DMS53 (cell line): ENCODE results near the gene FZR1.
"Not testable (repeated sequence)": the region's sequence is repeated elsewhere in the genome, so short reads cannot be mapped to it uniquely, and the experiment has no call there.

Source experiments
- DNase-seq: peaks from one replicate; lab custom pipeline; 2025; lab: John Stamatoyannopoulos, UW

Gene FZR1

DNA sequence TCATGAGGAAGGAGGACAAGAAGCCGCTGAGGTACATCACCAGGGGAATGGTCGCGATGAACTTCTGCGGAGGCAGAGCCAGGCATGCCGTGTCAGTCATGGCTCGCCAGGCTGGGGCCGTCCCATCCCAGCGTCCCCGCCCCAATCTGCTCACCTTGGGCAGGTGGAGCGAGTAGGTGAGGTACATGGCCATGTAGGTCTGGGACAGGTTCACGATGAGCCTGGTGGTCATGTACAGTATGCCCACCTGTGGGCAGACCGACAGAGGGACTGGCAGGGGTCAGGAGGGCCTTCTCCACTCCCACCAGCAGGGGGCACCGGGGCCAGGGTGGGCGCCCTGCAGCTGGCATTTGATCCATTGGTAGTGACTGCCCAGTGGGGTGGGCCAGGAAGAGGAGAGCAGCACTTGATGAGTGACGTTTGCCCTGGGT, 41.2 kb downstream of the FZR1 start:
- DNase-seq, result peak; percentile 32

DNA sequence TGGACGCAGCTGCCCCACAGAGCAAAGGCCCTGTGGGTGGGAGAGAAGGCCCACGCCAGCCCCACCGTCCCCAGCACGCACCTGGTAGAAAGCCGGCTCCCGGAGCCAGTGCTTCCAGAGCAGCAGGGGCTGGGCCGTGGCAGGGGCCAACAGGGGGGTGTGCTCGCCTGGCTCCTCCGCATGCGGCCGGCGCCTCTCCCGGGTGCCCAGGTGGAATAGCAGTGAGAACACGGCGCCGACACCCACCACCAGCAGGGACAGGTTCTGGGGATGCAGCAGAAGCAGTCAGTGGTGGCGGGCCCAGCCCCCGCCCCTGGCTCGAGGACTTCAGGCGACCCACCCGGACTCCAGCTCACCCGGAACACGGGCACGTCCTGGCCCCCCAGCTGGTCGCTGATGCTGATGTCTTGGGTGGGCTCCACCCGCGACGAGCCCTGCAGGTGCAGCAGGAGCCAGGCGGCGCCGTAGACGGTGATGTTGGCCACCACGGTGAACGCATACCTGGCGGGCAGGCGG, 41.7 kb downstream of the FZR1 start:
- DNase-seq, result no peak

DNA sequence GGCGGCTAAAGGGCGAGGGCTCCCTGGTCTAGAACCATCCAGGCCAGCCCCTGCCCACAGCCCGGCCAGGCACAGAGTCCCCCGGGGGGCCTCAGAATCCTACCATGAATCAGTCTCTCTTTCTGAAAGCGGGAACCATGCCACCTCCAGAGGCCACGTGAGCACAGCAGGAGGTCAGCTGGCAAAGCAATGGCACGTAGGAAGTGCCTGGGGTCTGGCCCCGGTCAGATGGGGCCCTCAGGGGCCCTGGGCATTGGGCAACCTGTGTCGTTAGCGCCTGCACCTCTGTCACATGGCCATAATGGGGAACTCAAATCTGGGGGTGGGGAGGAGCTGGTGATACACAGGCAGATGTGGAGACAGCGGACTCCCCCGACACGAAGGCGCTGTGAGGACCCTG, 42.5 kb downstream of the FZR1 start:
- DNase-seq, result no peak

DNA sequence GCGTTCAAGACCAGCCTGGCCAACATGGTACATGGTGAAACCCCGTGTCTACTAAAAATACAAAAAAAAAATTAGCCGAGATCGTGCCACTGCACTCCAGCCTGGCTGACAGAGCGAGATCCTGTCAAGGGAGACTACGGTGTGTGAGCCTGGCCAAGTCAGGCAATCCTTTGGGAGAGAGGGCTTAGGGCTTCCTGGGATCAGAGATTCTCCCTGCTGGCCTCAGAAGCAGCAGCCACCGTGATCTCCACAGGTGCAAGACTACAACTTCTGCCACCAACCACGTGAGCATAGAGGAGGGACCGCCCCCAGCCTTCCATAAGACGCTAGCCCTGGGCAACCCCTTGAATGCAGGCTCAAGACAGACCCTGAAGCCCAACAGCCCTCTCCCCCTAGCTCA, 43.7 kb downstream of the FZR1 start:
- no peak for DNase-seq

DNA sequence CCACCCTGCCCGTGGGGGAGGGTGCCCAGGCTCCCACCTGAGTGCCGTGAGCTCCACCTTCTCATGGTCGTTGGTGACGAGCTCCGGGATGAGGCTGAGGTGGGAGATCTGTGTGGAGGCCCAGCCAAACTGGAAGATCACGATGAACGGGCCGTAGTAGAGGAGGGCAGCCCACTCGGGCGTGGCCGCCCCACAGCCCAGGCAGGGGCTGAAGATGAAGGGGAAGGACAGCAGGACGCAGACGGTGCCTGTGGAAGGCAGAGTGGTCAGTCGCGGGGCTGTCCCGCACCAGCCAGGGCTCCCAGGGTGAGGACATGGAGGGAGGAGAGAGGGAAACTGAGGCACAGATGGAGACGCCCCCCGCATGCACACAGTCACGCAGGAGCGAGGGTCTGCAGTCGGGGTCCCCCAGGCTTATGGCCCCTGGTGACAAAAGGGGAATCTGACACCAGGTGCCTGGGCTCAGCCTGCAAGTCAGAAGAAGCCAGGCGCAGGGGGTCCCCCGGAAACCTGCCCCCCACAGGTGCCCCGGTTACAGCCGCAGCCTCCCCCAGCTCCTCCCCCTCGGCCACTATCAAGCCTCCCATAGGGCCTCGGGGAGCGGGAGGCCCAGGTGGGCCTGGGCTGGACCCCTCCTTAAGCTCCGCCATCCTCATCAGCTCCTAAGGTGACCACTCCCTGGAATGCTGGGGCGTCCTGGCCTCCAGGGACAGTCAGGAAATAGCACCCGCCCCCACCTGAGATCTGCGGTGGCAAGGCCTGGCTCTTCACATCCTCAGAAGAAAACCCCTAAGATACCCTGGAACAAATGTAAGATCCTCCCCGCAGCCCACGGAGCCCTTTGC, 45.1 kb downstream of the FZR1 start:
- no peak for DNase-seq

DNA sequence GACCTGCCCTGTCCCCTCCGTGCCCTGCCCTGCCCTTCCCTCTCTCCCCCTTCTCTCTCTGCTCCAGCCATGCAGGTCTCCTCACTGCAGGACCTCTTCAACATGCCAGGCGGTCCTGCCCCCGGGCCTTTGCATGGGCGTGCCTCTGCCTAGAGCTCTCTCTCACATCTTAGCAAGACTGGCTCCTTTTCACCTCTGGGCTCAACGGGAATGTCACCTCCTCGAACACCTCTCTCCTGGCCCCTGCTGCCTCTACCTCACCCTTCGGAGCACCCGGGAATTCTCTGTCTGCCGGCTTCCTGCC, 45.6 kb downstream of the FZR1 start:
- no peak for DNase-seq

DNA sequence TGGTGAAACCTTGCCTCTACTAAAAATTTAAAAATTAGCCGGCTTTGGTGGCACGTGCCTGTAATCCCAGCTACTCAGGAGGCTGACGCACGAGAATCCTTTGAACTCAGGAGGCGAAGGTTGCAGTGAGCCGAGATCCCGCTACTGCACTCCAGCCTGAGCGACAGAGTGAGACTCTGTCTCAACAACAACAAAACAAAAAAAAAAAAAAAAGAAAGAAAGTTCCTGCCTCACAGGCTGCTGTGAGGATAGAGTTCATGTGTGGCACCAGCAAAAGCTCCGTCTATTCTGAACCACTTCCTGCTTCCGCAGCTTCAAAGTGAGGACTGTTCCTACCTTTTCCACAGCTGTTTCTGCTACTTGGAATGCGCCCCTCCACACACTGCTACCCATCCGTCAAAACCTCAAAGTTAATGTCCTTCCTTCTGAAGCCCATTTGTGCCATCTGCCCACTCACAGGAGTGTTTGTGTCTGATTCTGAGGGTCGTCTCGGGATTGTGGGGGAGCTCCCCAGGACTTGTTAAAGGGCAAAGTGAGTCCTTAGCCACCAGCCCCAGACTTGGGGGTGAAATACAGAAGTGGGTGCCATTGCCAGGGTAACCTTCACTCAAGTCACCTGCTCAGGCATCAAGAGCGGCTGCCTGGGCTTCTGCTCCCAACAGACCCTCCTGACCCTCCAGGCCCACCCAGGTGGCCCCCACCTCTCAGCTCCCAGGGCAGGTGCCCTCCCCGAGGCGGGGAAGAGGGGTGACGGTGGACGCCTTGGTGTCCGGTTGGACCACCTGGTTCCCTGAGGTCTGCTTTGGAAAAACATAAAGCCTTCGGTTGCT, 48.4 kb downstream of the FZR1 start:
- DNase-seq, result no peak

DNA sequence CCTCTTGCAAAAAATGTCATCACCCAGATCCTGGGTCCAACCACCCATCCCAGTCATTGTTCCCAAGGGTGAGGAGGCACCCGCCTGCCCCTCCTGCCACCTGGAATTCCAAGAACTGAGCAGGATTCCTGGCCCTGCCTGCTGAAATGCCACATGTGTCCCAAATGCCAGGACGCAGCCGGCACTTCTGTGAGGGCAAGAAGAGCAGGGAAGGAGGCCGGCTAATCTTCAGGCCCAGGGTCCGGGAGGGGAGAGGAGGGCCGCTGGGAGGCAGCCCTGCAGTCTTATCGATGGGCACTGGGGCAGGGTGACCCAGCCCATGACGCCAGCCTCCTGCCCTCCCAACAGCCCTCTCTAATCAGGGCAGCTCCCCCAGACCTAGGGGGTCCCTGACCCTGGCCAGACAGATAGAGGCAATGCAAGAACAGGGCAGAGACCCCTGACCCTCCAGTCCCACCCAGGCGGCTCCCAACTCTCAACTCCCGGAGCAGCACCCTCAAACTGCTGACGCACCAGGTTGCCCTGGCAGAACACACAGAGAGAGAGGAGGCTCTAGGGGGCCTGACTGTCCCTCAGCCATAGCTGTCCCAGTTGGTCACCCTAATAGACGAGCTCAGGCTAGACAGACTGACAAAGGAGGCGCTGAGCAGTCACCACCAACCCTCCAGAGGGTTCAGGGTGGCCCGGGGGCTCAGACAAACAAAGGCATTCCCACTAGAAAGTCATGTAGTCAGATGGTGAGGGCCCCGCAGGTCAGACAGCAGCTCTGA, 49.7 kb downstream of the FZR1 start:
- DNase-seq, result no peak

DNA sequence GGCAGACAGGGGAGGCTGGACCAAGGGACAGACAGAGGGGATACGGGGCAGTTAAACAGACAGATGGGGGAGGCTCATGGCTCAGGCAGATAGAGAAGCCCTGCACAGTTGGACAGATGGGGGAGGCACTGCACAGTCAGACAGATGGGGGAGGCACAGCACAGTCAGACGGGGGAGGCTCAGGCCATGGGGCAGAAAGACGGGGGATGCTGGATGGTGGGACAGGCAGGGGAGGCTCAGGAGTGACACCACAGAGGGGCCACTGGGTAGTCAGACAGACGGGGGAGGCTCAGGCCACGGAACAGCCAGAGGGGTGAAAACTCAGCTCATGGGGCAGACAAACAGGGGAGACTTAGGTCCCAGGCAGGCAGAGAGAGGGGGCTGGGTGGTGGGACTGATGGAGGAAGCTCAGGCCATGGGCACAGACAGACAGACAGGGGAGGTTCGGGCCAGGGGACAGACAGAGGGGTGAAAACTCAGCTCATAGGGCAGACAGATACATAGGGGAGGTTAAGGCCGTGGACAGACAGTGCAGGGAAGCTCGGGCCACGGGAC, 50.4 kb downstream of the FZR1 start:
- DNase-seq, result no peak

DNA sequence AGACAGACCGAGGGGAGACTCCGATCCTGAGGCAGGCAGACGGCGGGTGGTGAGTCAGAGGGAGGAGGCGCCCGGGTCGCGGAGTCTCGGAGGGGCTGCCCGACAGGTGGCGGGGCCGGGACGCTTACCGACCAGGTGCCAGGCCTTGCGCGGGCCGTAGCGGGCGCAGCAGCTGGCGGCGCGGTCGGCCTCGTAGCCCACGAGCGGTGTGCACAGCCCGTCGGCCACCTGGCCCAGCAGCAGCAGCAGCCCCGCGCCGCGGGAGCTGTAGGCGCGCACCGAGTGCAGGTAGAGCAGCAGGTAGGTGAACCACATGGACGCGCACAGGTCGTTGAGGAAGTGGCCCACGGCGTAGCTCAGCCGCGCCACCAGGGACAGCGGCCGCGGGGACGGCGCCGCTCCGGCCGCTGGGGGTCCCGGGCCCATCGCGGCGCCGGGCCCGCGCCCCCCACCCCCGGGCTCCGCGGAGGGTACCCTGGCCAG, 50.9 kb downstream of the FZR1 start:
- peak; percentile 72 for DNase-seq

DNA sequence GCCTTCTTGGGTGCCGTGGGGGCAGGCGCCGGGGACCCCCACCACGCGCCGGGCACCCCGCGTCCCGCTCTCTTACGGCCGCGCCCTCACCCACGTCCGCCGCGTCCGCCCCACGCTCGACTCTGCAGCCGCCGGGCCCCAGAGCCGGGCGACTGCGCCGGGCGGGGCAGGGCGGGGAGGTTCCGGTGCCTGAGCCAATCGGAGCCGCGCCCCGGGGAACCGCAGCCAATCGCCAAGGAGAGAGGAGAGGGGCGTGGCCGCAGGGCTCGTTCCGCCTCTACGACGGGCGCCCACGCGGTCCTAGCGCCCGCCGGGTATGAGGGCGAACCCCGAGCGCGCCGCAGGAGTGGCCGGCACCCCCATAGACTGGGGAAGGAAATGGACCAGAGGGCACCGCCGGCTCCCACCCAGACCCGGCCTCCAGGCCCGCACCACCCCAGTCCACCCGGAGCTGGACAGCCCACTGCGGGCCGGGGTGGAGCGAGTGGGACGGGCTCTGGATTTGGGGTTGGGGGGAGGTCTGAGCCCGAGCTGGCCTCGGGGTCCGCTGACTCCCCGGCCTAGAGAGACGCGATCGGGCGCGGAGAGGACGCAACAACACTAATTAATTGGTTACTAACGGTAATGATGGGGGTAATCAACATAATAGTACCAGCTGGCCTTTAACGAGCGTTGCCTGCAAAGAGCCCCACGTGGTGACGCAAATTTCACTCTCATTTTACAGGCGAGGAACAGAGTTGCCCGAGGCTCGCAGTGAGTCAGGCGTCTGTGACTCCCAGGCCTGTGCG, 51.5 kb downstream of the FZR1 start, which contains the start of gene MFSD12:
TSS of gene MFSD12 (minus strand) at position 126 of the 788 bp plus-strand sequence. CDS start 183 bp downstream, outside the sequence.
- DNase-seq, result peak; percentile 95

DNA sequence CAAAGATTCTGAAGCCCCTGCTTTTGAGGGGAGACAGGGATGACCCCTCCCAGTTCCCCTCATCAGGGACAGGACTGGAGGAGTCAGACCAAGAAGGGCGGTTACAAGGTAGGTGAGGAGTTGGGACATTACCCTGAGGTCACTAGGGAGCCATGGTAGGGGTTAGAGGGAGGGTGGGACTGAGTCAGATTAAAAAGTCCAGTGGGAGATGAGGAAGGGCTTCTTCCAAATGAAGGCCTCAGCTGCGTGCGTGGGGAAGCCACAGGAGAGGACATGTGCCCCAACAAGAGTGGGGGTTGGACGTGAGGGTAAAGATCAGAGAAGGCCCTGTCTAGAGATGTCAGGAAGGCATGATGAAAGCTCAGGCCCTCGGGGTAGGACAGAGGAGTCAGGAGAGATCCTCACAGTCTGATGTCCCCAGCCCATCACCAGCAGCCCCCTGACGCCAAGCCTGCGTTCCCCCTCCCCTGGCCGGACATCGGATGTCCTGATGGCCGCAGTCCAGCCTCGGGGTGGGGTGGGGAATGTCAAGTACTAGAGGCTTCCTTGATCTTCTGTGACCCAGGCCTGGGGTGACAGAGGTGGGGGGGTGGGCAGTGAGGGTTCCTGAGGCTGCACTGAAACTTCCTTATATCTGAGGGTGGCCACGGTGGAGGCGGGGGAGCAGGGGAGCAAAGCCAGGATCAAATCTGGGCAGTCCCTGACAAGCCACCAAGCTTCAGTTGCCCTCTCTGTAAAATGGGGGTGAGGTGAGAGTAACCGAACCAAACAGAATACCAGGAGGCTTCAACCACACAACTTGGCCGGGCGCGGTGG, 57.8 kb downstream of the FZR1 start:
- DNase-seq, result no peak

DNA sequence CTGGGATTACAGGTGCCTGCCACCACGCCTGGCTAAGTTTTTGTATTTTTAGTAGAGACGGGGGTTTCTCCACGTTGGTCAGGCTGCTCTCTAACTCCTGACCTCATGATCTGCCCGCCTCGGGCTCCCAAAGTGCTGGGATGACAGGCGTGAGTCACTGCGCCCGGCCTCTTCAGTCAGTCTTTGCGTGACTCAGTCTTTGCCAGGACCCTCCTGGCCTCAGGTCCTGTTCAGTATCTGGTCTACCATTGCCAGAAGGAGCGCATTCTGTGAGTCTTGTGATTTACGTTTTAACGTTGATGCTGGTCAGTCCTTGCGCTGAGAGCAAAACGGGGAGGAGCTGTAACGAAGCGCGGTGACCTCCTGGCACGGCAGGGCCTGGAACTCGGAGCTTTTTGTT, 59.0 kb downstream of the FZR1 start:
- DNase-seq, result no peak

DNA sequence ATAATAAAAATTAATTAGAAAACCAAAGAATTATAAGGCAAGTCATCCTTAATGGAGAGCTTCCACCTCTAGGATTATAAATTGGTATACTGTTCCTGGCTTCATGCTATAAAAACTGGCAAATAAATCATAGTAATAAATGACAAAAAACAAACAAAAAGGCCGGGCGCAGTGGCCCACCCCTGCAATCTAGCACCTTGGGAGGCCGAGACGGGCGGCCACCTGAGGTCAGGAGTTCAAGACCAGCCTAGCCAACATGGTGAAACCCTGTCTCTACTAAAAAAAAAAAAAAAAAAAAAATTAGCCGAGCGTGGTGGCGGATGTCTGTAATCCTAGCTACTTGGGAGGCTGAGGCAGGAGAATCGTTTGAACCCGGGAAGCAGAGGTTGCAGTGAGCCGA, 63.9 kb downstream of the FZR1 start:
- DNase-seq, result not testable (repeated sequence)

DNA sequence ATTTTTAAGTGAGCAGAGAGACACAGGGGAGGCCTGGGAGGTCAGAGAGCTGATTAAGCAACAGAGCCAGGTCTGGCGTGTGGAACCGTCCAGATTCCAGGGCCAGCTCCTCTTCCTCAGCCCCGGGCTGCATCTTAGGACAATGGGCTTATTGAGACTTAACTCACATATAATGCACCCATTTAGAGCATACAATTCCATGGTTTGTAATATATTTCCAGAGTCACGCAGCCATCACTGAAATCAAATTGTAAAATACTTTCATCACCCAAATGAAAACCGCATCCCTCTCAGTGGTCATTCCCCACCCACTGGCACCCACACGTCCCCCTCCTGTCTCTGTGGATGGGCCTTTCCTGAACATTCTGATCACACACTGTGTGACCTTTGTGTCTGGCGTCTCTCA, 64.5 kb downstream of the FZR1 start:
- DNase-seq, result no peak

DNA sequence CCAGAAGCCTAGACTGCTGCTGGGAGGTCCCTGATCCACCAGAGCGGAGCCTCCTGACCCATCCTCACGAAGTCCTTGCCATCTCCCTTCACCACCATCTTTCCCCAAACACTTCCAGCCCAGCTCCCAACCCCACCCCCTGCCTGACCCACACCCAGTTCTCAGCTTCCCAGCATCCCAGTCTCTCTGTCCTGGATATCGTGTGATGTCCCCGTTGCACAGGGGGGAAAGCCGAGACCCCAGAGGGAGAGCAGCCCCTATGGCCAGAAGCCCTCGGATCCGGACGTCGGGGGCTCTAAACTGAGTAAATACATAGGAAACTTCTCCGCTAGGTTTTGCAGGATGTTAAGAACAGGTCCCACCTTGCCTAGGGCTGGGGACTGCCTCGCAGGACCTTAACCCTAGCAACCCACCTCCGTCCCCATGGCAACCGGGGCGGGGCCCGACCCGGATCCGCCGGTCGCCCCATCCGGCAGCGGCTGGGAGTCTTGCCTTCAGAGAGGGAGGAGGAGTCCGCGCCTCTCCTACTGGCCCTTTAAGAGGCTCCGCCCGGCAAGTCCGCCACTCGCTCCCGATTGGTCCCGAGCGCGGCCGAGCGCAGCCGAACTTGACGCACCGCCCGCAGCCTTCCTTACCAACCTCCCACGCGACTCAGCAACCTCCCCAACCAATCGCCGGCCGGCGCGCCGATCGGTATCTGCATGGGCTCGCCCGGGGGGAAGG, 66.2 kb downstream of the FZR1 start:
- peak; percentile 99 for DNase-seq

DNA sequence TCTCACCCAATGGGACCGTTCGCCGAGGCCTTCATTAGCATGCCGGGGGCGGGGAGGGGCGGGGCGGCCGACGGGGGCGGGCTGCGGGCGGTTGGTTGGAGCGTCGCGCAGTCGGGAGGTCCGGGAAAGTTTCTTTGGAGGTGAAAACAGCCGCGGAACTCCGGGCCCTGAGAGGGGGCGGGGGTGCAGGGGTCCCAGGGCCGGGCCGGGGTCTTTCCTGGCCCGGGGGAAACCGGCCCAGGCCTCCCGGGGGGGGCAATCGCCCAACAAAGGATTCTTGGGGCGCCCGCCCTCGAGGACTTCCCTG, 66.7 kb downstream of the FZR1 start, which contains the start of gene HMG20B:
TSS of gene HMG20B (plus strand) at position 90 of the 307 bp plus-strand sequence. CDS start 366 bp downstream, outside the sequence.
- DNase-seq, result no peak

DNA sequence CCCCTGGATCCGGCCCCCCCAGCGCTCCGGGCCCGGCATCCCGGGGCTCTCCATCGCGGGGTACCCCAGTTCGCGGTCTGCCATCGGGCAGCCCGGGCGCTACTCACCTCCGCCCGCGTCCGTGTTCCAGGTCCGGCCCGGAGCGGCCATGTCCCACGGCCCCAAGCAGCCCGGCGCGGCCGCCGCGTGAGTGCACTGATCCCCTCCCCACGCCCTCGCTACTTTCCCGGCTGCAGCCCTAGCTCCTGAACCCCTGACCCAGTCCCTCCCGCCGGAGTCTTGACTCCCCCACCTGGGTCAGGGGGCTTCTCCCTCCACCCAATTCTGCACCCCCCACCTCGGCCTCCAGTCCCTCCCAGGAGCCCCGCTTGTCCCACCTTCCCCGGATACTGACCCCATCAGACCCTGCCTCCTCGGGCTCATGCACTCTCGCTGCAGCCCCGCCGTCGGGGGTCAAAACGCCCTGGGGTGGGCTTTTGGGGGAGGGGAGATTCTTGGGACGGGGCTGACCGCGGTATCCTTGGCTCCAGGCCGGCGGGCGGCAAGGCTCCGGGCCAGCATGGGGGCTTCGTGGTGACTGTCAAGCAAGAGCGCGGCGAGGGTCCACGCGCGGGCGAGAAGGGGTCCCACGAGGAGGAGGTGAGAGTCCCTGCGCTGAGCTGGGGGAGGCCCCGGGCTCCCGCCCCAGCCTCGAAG, 67.2 kb downstream of the FZR1 start:
- peak; percentile 49 for DNase-seq
